AG09309 (cell line): Measurements from ENCODE around the gene SYT17.

Source experiments
- DNase-seq: peaks from one replicate; pipeline ENCODE4 v3.0.0-alpha.2; 2010; ENCODE audit warnings: low read depth
- H3K4me3 ChIP-seq: 2 replicates; pipeline ENCODE4 v1.5.1; 2011; ENCODE audit warnings: mild to moderate bottlenecking, low read depth, low read length, moderate library complexity; ENCODE audit not compliant: control insufficient read depth
- TF ChIP-seq, protein P1 (sequence below): IDR thresholded peaks from 2 replicates; pipeline ENCODE4 v1.5.1; 2011; ENCODE audit warnings: mild to moderate bottlenecking, low read depth, low read length, inconsistent platforms; ENCODE audit not compliant: insufficient read depth, control insufficient read depth; ENCODE audit errors: missing control alignments

SYT17 gene

DNA sequence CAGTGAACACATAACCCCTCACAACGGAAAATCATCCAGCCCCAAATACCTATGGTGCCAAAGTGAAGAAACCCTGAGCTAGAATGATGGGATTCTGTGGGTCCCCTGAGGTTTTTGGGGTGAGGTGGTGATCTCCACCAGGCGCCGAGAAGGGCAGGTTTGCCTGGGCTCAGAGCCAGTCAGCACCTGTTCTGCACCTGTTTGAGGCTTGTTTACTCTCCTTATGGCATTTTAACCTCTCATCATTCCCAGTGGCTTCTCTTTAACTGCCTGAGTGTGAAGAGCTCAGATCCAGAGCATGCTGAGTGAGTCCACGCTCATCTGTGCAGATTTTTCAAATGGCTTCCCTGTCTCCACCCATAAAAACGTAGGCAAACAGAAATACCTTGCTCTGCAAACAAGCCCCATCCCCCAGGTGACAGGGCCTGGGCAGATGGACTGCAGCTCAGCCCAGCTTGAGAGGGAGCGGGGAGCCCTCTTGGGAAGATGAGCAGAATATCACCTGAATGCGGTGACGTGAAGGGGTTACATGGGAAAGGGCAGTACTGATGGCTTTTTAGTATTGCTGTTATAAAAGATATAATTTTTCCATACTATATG lies 77.4 kb downstream of the SYT17 start:
- no peak overlapping the region for H3K4me3 ChIP-seq
- TF ChIP-seq, protein P1, sequence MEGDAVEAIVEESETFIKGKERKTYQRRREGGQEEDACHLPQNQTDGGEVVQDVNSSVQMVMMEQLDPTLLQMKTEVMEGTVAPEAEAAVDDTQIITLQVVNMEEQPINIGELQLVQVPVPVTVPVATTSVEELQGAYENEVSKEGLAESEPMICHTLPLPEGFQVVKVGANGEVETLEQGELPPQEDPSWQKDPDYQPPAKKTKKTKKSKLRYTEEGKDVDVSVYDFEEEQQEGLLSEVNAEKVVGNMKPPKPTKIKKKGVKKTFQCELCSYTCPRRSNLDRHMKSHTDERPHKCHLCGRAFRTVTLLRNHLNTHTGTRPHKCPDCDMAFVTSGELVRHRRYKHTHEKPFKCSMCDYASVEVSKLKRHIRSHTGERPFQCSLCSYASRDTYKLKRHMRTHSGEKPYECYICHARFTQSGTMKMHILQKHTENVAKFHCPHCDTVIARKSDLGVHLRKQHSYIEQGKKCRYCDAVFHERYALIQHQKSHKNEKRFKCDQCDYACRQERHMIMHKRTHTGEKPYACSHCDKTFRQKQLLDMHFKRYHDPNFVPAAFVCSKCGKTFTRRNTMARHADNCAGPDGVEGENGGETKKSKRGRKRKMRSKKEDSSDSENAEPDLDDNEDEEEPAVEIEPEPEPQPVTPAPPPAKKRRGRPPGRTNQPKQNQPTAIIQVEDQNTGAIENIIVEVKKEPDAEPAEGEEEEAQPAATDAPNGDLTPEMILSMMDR = no peak
- no peak for DNase-seq

DNA sequence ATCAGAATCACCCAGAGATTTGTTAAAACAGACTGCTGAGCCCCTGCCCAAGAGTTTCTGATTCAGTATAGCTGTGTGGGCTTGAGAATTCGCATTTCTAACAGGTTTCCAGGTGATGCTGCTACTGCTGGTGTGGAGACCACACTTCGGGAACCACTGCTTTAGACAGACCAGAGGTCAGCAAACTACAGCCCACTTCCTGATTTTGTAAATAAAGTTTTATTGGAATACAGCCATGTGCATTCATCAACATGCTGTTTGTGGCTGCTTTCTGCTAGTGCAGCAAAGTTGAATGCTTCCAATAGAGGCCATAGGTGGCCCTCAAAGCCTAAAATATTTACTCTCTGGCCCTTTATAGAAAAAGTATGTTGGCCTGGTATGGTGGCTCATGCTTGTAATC lies 84.9 kb downstream of the SYT17 start:
- no peak overlapping the region for H3K4me3 ChIP-seq
- TF ChIP-seq, protein P1 = no peak
- no peak for DNase-seq

DNA sequence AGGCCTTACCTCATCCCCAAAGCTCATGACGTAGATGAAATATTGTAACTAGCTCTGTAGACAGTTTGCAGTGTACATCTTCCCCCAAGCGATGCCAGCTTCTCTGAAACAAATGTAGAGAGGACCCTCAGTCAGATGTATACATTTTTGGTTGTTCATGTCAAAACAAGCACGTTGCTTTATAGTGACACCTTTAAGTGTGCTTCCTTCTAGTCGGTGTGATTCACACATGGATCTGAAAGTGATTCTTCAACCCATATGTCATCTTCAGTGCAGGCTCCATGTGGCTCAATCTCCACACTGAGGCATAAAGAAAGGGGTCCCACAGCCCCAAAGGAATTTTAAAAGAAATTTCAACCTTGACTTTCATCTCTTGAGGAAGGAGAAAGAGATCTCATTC lies 86.6 kb downstream of the SYT17 start:
- H3K4me3 ChIP-seq = no peak overlapping the region
- TF ChIP-seq, protein P1 = no peak
- DNase-seq = no peak

DNA sequence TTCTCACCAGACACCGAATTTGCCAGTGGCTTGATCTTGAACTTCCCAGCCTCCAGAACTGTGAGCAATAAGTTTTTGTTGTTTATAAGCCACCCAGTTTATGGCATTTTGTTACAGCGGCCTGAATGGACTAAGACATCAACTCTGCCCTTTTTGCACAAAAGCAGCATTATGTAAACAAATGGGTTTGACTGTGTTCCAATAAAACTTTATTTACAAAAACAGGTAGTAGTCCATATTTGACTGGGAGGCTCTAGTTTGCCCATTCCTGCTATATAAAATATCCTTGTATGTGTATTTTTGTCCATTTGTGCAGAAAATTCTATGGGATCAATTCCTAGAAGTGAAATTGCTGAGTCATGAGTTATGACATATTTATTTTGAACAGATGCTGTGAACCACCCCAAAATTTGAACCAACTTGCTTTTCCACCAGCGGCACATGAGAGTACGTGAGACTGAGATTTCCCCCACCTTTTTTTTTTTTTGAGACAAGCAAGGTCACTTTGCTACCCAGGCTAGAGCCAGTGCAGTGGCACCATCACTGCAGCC lies 96.2 kb downstream of the SYT17 start:
- TF ChIP-seq, protein P1 = no peak
- DNase-seq = no peak

DNA sequence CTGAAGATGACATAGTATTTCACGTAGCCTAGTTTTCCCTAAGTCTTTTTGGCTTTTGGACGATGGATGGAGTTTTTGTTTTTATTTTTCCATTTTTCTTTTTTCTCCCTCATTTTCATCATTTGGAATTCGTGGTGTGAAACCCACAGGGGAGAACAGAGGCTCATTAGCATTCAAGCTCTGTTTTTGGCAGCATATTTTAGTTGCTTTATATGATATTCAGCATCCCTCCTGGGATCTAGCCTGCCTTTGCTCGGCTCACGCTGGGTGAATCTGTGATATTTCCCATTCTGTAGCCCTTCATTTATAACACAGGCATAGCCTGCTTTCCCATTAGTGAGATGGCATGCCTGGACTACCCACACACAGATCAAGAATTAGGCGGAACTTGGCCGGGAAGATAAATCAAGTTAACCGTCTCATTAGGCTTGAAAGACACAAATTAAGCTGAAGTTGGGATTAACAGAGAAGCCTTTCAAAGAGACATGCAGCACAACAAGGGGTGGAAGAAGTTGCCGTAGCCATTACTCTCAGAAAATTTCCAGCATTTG lies 97.4 kb downstream of the SYT17 start:
- H3K4me3 ChIP-seq = no peak overlapping the region
- no peak for DNase-seq
- TF ChIP-seq, protein P1 = no peak

More for the DNA sequence above, 96.2 kb downstream of the SYT17 start:
- no peak overlapping the region for H3K4me3 ChIP-seq

DNA sequence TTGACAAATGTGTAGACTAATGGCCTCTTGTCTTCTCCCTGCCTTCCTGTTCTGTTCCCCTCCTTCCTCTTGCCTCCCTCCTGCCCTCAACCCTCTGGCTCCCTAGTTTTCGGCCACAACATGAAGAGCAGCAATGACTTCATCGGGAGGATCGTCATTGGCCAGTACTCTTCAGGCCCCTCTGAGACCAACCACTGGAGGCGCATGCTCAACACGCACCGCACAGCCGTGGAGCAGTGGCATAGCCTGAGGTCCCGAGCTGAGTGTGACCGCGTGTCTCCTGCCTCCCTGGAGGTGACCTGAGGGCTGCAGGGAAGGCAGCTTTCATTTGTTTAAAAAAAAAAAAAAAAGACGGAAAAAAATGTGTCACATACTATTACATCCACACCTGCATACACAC lies 98.7 kb downstream of the SYT17 start:
- TF ChIP-seq, protein P1 = no peak
- no peak for DNase-seq
- H3K4me3 ChIP-seq = no peak overlapping the region
